Stimulated activated CD8-positive, alpha-beta memory T cell treated with anti-CD3 and anti-CD28 coated beads, Interleukin-12 subunit alpha, Interleukin-12 subunit beta, amount 100 ng/mL, for 1 hour (primary cell): ENCODE results near the gene TFR2.

Experiments used
- DNase-seq: peaks from one replicate; pipeline ENCODE4 v3.0.0-alpha.2; 2020; ENCODE audit warnings: low read depth

TFR2 gene

DNA sequence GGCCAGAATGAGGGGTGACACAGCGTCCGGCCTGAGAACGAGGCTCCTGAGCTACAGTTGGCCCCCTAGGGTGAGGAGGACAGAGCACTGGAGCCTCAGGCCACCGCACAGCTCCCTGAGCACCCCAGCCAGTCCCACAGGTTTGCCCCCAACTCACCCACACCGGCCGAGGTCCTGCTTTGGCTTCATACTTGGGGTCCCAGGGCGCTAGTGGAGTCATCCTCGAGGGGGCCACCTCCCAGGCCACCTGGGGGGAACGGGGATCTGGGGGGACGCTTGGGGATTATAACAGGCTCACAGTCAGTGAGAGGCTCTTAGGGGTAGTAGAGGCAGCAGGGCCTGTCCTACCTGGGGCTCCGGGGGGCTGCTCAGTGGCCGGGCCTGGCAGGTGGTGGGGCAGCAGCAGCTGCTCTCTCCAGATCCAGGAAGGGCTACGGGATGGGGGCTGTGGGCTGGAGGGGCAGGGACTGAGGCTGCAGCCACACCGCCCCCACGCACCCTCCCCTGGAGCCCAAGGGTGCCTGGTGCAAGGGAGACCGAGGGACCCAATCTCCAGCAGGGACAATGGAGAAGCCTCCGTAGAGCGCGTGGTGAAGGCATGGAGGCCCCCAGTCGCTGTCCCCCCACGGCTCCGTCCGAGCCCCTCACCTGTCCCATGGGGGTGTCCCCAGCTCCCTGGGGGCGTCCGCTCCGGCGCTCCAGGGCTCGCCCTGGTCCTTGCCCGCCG, 68.2 kb downstream of the TFR2 start:
- DNase-seq = no peak

DNA sequence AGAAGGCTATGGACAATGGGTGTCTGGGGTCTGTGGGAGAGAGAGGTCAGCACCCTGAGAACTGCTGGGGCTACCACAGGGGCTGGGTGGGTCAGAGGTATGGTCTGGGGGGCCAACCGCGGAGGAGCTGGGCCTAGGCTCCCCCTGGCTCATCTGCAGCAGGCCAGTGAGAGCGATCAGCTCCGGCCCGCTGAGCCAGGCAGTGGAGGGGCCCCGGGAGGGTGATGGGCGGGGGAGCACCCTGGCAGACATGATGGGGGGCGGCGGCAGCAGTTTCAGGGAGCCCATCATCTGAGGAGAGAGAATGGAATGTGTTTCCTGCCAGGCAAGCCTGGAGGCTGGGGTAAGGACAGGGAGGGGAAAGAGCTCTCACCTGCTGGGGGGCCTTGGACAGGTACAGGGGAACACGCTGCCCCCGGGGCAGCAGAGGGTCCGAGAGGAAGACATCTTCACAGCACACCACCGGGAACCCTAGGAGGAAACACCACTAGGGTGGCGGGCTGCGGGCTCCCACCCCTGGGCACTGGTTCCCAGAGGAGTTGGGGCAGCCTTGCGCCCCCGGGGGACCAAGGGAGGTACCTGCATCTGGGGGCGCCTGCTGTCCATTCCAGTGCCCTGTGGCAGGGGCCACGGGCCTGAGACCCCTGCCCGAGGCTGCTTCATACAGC, 68.9 kb downstream of the TFR2 start:
- DNase-seq = no peak

DNA sequence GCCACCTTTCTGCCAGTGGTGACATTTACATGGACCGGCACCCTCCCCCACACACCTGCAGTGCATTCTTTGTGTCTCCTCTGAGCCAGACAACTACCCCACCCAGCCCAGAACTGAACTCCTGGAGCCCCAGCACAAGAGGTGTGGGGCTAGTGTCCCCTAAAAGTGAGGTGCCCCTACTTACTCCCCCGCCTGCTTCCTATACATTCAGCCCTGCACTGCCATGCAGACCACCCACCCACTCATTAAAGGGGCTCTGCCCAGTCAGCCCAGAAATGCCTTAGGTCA, 69.6 kb downstream of the TFR2 start:
- DNase-seq = no peak

DNA sequence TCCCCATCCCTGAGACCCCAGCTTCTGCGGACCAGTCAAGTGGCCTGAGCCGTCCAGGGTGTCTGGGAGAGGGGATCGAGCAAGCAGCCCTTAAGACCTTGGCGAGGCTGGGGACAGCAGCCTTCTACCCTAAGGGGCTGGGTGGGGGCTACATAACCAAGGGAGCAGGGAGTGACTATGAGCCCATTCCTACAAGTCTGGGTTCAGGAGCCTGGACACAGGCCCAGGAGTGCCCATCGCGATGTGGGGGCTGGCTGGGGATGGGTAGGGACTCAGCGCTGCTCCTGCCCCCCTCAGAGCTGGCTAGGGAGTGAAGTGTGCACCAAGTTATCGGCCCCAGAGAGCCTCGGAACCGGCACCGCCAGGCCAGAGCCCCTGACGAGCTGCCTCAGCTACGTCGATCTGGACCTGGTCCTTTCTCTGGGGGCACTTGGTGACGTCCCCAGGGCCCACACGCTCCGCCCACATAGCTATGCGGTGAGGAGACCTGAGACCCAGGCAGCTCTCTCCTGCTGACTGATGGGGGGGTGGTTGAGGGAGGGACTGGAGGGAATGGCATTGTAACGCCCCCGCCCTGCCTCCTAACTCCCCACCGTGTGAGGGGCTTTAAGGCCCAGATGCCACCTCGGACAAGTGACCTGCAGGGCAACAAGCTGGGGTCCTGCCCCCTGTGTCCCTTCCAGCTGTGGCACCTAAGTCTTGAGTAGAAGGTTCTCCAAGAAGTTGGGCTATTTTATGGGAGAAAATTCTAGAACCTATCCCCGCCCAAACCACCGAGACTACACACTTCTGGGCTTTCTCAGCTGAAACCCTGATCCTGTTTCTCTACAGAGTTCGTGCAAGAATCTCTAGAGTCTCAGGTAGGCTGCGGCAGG, 70.2 kb downstream of the TFR2 start:
- DNase-seq = no peak
